ENCODE measurements around the gene INAFM1. TPM values are rescaled to one million over a fixed set of nuclear protein-coding genes. Genes with fewer than 3 reads are reported as not detected.

Gene INAFM1
- total and polyA plus RNA-seq, 12 donors: 9.2 to 16.4 (median 12.5) TPM

- Histone ChIP-seq H3K4me3 (no peak overlapping the region), H3K27me3 (no peaks in the 10 kb centered on the region), H3K27ac (no peak overlapping the region), H3K9me3 (no peaks in the 10 kb centered on the region), H3K4me1 (peaks cover 0 to 19% (median 12%) of the 10 kb centered on the region in 9 donors), H3K36me3 (peaks cover 5 to 77% (median 42%) of the 10 kb centered on the region in 9 donors)
- no peak for TF ChIP-seq CTCF (IDR thresholded peaks at IDR 0.05)
- 91% methylated on average over 7 of the region's 7 CpGs for WGBS, 2 donors
- intact Hi-C loops (cut with DNase I): no loop called here
- DNase-seq: no peak
- ATAC-seq: no peak
These were observed 5.1 kb upstream of the INAFM1 start for GRCh38 chr19:47269596-47269995.

GRCh38 chr19:47270408-47270807 lies 4.3 kb upstream of the INAFM1 start:
- Histone ChIP-seq H3K27me3 (no peaks in the 10 kb centered on the region), H3K36me3 (peaks cover 0 to 69% (median 35%) of the 10 kb centered on the region in 9 donors), H3K4me3 (no peak overlapping the region), H3K9me3 (no peaks in the 10 kb centered on the region), H3K4me1 (peaks cover 5 to 24% (median 17%) of the 10 kb centered on the region in 9 donors), H3K27ac (no peak overlapping the region)
- no peak for DNase-seq
- intact Hi-C loops (cut with DNase I): no loop called here
- no peak for TF ChIP-seq CTCF (IDR thresholded peaks at IDR 0.05)
- WGBS, 2 donors: 95 to 98% methylated on average over 10 of the region's 10 CpGs
- ATAC-seq: no peak

- peak overlapping the region in 2 of 10 donors; percentile 98 to 99 for H3K27ac ChIP-seq
These were observed 2.7 kb upstream of the INAFM1 start for GRCh38 chr19:47271949-47272348.

More at GRCh38 chr19:47271949-47272348, 2.7 kb upstream of the INAFM1 start:
- ATAC-seq (no peak), DNase-seq (no peak)
- no peak overlapping the region for H3K4me3 ChIP-seq
- no peaks in the 10 kb centered on the region for H3K9me3 ChIP-seq
- peaks cover 0 to 54% (median 25%) of the 10 kb centered on the region in 9 donors for H3K36me3 ChIP-seq
- H3K4me1 ChIP-seq: peaks cover 11 to 39% (median 32%) of the 10 kb centered on the region in 9 donors
- WGBS, 2 donors: 84% methylated on average over 6 of the region's 6 CpGs
- no peak for TF ChIP-seq CTCF (IDR thresholded peaks at IDR 0.05)
- H3K27me3 ChIP-seq: no peaks in the 10 kb centered on the region
- intact Hi-C loops (cut with DNase I): no loop called here
